Measurements from ENCODE around the gene TMEM175.

DNA sequence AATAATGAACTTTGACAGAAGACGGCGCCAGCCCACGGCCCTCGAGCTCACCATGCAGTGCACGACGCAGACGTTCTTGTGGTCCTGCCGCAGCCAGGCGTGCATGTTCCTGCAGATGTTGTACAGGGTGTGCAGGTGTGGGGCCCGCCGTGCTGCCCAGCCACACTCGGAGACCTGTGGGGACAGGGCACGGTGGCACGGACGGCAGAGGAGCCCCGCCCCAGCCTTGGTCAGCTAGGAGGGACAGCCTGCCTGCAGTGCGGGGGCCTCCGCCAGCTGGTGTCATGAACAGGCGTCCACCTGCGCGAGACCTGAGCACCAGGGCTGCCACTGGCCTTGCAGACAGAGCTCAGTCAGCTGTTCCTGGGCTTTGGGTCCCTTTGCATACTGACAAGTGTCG is 49.6 kb upstream of the TMEM175 start:
- TF ChIP-seq CTCF (IDR thresholded peaks at IDR 0.05; ENCODE audit: low read depth, low read length) (no peak), EZH2phosphoT487 (IDR thresholded peaks at IDR 0.05; ENCODE audit: low read depth) (no peak)
